Activated T-helper 1 cell treated with anti-CD3 and anti-CD28 coated beads, Interleukin-2, amount 50 U/mL, for 16 hours (primary cell): Measurements from ENCODE around the gene METTL27.
"Not testable (repeated sequence)": the region's sequence is repeated elsewhere in the genome, so short reads cannot be mapped to it uniquely, and the experiment has no call there.

Experiments
- DNase-seq, 2 donors: peaks; one replicate each; pipeline ENCODE4 v3.0.0-alpha.2; 2020; ENCODE audit warnings: low read depth in 1 of 2, low spot score in 1 of 2

The METTL27 gene

GRCh38 chr7:73839290-73839689, 3.0 kb downstream of the METTL27 start:
- DNase-seq = no peak

GRCh38 chr7:73838642-73839041, 3.7 kb downstream of the METTL27 start:
- no peak for DNase-seq

- not testable (repeated sequence) for DNase-seq
These were observed 5.1 kb downstream of the METTL27 start for GRCh38 chr7:73837167-73837566.

GRCh38 chr7:73834626-73835191, 7.6 kb downstream of the METTL27 start:
- no peak for DNase-seq

GRCh38 chr7:73833251-73833919, 8.9 kb downstream of the METTL27 start:
- DNase-seq = no peak

- no peak for DNase-seq
These were observed 9.5 kb downstream of the METTL27 start for GRCh38 chr7:73832806-73833205.

GRCh38 chr7:73831834-73832651, 10.3 kb downstream of the METTL27 start:
- DNase-seq = no peak

- DNase-seq = no peak
These were observed 10.8 kb downstream of the METTL27 start for GRCh38 chr7:73831584-73831833.

GRCh38 chr7:73830681-73831583, 11.4 kb downstream of the METTL27 start, which contains the start of gene CLDN4:
Gene CLDN4 (plus strand): TSS chr7:73830996. CDS start chr7:73831202, 206 bp downstream.
- DNase-seq = no peak

- DNase-seq = no peak
These were observed 12.2 kb downstream of the METTL27 start for GRCh38 chr7:73829921-73830680.

- no peak for DNase-seq
These were observed 12.8 kb downstream of the METTL27 start for GRCh38 chr7:73829505-73829904.

- DNase-seq = no peak
These were observed 13.3 kb downstream of the METTL27 start for GRCh38 chr7:73828972-73829371.

- DNase-seq = no peak
These were observed 14.1 kb downstream of the METTL27 start for GRCh38 chr7:73828107-73828803.

- no peak for DNase-seq
These were observed 14.7 kb downstream of the METTL27 start for GRCh38 chr7:73827567-73828106.

- DNase-seq = no peak
These were observed 17.3 kb downstream of the METTL27 start for GRCh38 chr7:73824986-73825385.

GRCh38 chr7:73823873-73824592, 18.3 kb downstream of the METTL27 start:
- no peak for DNase-seq

GRCh38 chr7:73823257-73823656, 19.1 kb downstream of the METTL27 start:
- no peak for DNase-seq

- DNase-seq = no peak
These were observed 19.8 kb downstream of the METTL27 start for GRCh38 chr7:73822319-73823173.
